ENCODE measurements around the gene CDH11.

- no peak for TF ChIP-seq YY1 (IDR thresholded peaks at IDR 0.05; ENCODE audit: insufficient read depth, insufficient read length)
- TF ChIP-seq ZNF274 (IDR thresholded peaks at IDR 0.05; ENCODE audit: low read depth, low read length): no peak
- no peak for TF ChIP-seq SUZ12 (IDR thresholded peaks at IDR 0.05; ENCODE audit: extremely low read depth, insufficient read depth, insufficient read length)
Measured at GRCh38 chr16:65069065-65069464, 52.8 kb downstream of the CDH11 start.

All from NT2/D1 (cell line).